ENCODE data around the gene NLN.
"Not testable (repeated sequence)": the region's sequence is repeated elsewhere in the genome, so short reads cannot be mapped to it uniquely, and the experiment has no call there.

The NLN gene

GRCh38 chr5:65721720-65722574 is at the start of gene NLN, which contains the start of gene SGTB:
Gene NLN, plus strand, starts transcription at chr5:65722205. Its CDS starts 169 bp downstream, at chr5:65722374.
Gene SGTB, minus strand, starts transcription at chr5:65722109. Its CDS starts 1,302 bp downstream, at chr5:65720807.
- peak; percentile 82 for DNase-seq

GRCh38 chr5:65672796-65673195 is 49.2 kb upstream of the NLN start:
- no peak for DNase-seq

GRCh38 chr5:65674749-65675148 is 47.3 kb upstream of the NLN start:
- no peak for DNase-seq

- DNase-seq: not testable (repeated sequence)
Observed at GRCh38 chr5:65676056-65676455, 45.9 kb upstream of the NLN start.

GRCh38 chr5:65682148-65682547 is 39.9 kb upstream of the NLN start:
- DNase-seq: no peak

GRCh38 chr5:65693121-65693520 is 28.9 kb upstream of the NLN start:
- DNase-seq: no peak

GRCh38 chr5:65695162-65695755 is 26.7 kb upstream of the NLN start:
- DNase-seq: no peak

- no peak for DNase-seq
Observed at GRCh38 chr5:65695896-65696295, 26.1 kb upstream of the NLN start.

- DNase-seq: no peak
Observed at GRCh38 chr5:65696892-65697291, 25.1 kb upstream of the NLN start.

- no peak for DNase-seq
Observed at GRCh38 chr5:65699338-65699737, 22.7 kb upstream of the NLN start.

- no peak for DNase-seq
Observed at GRCh38 chr5:65702036-65702435, 20.0 kb upstream of the NLN start.

GRCh38 chr5:65704621-65705239 is 17.3 kb upstream of the NLN start:
- no peak for DNase-seq

GRCh38 chr5:65707663-65708062 is 14.3 kb upstream of the NLN start:
- DNase-seq: no peak

GRCh38 chr5:65708145-65708544 is 13.9 kb upstream of the NLN start:
- no peak for DNase-seq

GRCh38 chr5:65718576-65719310 is 3.3 kb upstream of the NLN start:
- no peak for DNase-seq

- DNase-seq: peak; percentile 18
Observed at GRCh38 chr5:65721050-65721719, 820 bp upstream of the NLN start.

- DNase-seq: no peak
Observed at GRCh38 chr5:65722575-65723403, 784 bp downstream of the NLN start.

GRCh38 chr5:65727491-65728156 is 5.6 kb downstream of the NLN start:
- no peak for DNase-seq

- DNase-seq: no peak
Observed at GRCh38 chr5:65728218-65728617, 6.2 kb downstream of the NLN start.

GRCh38 chr5:65730910-65731309 is 8.9 kb downstream of the NLN start:
- no peak for DNase-seq

GRCh38 chr5:65732046-65732445 is 10.0 kb downstream of the NLN start:
- DNase-seq: not testable (repeated sequence)

All from stimulated activated CD4-positive, alpha-beta T cell treated with anti-CD3 and anti-CD28 coated beads, Interleukin-4, amount 100 ng/mL, for 24 hours (primary cell).